HG03432 (cell line): ENCODE measurements around the gene PRX.
"Not testable (repeated sequence)": the region's sequence is repeated elsewhere in the genome, so short reads cannot be mapped to it uniquely, and the experiment has no call there.

Experiments
- ATAC-seq: cut with Tn5 transposase; IDR thresholded peaks from one replicate; pipeline ENCODE4 v1.9.1; 2021; ENCODE audit warnings: mild to moderate bottlenecking, moderate library complexity; ENCODE audit not compliant: unreplicated experiment

The PRX gene

GRCh38 chr19:40413291-40413845, at the start of gene PRX:
PRX (minus strand) TSS chr19:40413378; CDS start chr19:40407932, 5,446 bp downstream.
- no peak for ATAC-seq

- ATAC-seq: no peak
Observed at GRCh38 chr19:40461669-40462221, 48.6 kb upstream of the PRX start.

- no peak for ATAC-seq
Observed at GRCh38 chr19:40460185-40460584, 47.0 kb upstream of the PRX start.

GRCh38 chr19:40458597-40458974, 45.4 kb upstream of the PRX start:
- ATAC-seq: no peak

- ATAC-seq: no peak
Observed at GRCh38 chr19:40457953-40458596, 44.9 kb upstream of the PRX start.

- no peak for ATAC-seq
Observed at GRCh38 chr19:40457048-40457447, 43.9 kb upstream of the PRX start.

- not testable (repeated sequence) for ATAC-seq
Observed at GRCh38 chr19:40453943-40454342, 40.8 kb upstream of the PRX start.

- no peak for ATAC-seq
Observed at GRCh38 chr19:40453151-40453735, 40.1 kb upstream of the PRX start.

GRCh38 chr19:40452016-40452415, 38.8 kb upstream of the PRX start:
- no peak for ATAC-seq

- no peak for ATAC-seq
Observed at GRCh38 chr19:40450664-40451063, 37.5 kb upstream of the PRX start.

GRCh38 chr19:40449506-40449905, 36.3 kb upstream of the PRX start:
- no peak for ATAC-seq

GRCh38 chr19:40446263-40446784, 33.1 kb upstream of the PRX start:
- ATAC-seq: no peak

- no peak for ATAC-seq
Observed at GRCh38 chr19:40445780-40446262, 32.6 kb upstream of the PRX start.

GRCh38 chr19:40444825-40445312, 31.7 kb upstream of the PRX start:
- no peak for ATAC-seq

GRCh38 chr19:40444000-40444824, 31.0 kb upstream of the PRX start, which contains the start of gene SERTAD3:
SERTAD3 (minus strand) TSS chr19:40444335; CDS start chr19:40442080, 2,255 bp downstream.
- peak; percentile 72 for ATAC-seq

GRCh38 chr19:40443131-40443999, 30.2 kb upstream of the PRX start:
- ATAC-seq: peak; percentile 68

- no peak for ATAC-seq
Observed at GRCh38 chr19:40442328-40443130, 29.4 kb upstream of the PRX start.

GRCh38 chr19:40441719-40442253, 28.6 kb upstream of the PRX start:
- ATAC-seq: no peak

- ATAC-seq: no peak
Observed at GRCh38 chr19:40438284-40438683, 25.1 kb upstream of the PRX start.
